ENCODE results near the gene MSANTD3. TPM values are rescaled to one million over a fixed set of nuclear protein-coding genes. Genes with fewer than 3 reads are reported as not detected.

The MSANTD3 gene
- total RNA-seq, 2 experiments from 2014 or later: 8.8 to 9.6 TPM

GRCh38 chr9:100394032-100394695, 32.8 kb upstream of the MSANTD3 start:
- intact Hi-C loops (cut with DNase I, micrococcal nuclease): no loop called here
- Mint-ChIP-seq H3K27me3 (no peaks in the 10 kb centered on the region), H3K4me1 (ENCODE audit: low read depth) (no peaks in the 10 kb centered on the region), H3K36me3 (ENCODE audit: low read depth) (no peaks in the 10 kb centered on the region), H3K9me3 (no peaks in the 10 kb centered on the region), H3K4me3 (no peak overlapping the region), H3K27ac (no peak overlapping the region)
- Histone ChIP-seq H3K27ac (ENCODE audit: low read depth in 1 of 2, low read length in 2 of 2) (no peak overlapping the region), H3K9me3 (ENCODE audit: control insufficient read depth in 1 of 2, insufficient read depth in 1 of 2, low read length in 2 of 2) (peaks cover 0 to 11% of the 10 kb centered on the region in 2 experiments), H3K36me3 (ENCODE audit: insufficient read depth, low read length) (no peaks in the 10 kb centered on the region), H3K4me3 (ENCODE audit: low read length) (no peak overlapping the region), H3K4me1 (ENCODE audit: insufficient read depth, low read length) (no peaks in the 10 kb centered on the region), H3K27me3 (ENCODE audit: control insufficient read depth in 1 of 2, insufficient read depth in 2 of 2, low read length in 2 of 2) (no peaks in the 10 kb centered on the region)
- DNase-seq (no peak), ATAC-seq (ENCODE audit: poor library complexity) (no peak)
- POLR2A ChIA-PET: no interaction called here
- no peak for TF ChIP-seq CTCF (IDR thresholded peaks at IDR 0.05)
- CTCF ChIA-PET: no interaction called here

- Histone ChIP-seq H3K9me3 (ENCODE audit: control insufficient read depth in 1 of 2, insufficient read depth in 1 of 2, low read length in 2 of 2) (peaks cover 0 to 11% of the 10 kb centered on the region in 2 experiments), H3K27ac (ENCODE audit: low read depth in 1 of 2, low read length in 2 of 2) (no peak overlapping the region), H3K36me3 (ENCODE audit: insufficient read depth, low read length) (no peaks in the 10 kb centered on the region), H3K4me3 (ENCODE audit: low read length) (no peak overlapping the region), H3K27me3 (ENCODE audit: control insufficient read depth in 1 of 2, insufficient read depth in 2 of 2, low read length in 2 of 2) (no peaks in the 10 kb centered on the region), H3K4me1 (ENCODE audit: insufficient read depth, low read length) (no peaks in the 10 kb centered on the region)
- Mint-ChIP-seq H3K4me1 (ENCODE audit: low read depth) (no peaks in the 10 kb centered on the region), H3K9me3 (no peaks in the 10 kb centered on the region), H3K36me3 (ENCODE audit: low read depth) (no peaks in the 10 kb centered on the region), H3K27ac (no peak overlapping the region), H3K27me3 (no peaks in the 10 kb centered on the region), H3K4me3 (no peak overlapping the region)
- ChIA-PET CTCF (no interaction called here), POLR2A (no interaction called here)
- no peak for TF ChIP-seq CTCF (IDR thresholded peaks at IDR 0.05)
- intact Hi-C loops (cut with DNase I, micrococcal nuclease): no loop called here
- DNase-seq (no peak), ATAC-seq (ENCODE audit: poor library complexity) (no peak)
These were observed 32.1 kb upstream of the MSANTD3 start for GRCh38 chr9:100394816-100395215.

- no peak overlapping the region for H3K4me3 ChIP-seq (ENCODE audit: low read length)
- no peaks in the 10 kb centered on the region for H3K4me1 ChIP-seq (ENCODE audit: insufficient read depth, low read length)
- H3K27me3 ChIP-seq (ENCODE audit: control insufficient read depth in 1 of 2, insufficient read depth in 2 of 2, low read length in 2 of 2): no peaks in the 10 kb centered on the region
- TF ChIP-seq CTCF (IDR thresholded peaks at IDR 0.05): no peak
- peaks cover 0 to 11% of the 10 kb centered on the region in 2 experiments for H3K9me3 ChIP-seq (ENCODE audit: control insufficient read depth in 1 of 2, insufficient read depth in 1 of 2, low read length in 2 of 2)
- H3K36me3 ChIP-seq (ENCODE audit: insufficient read depth, low read length): no peaks in the 10 kb centered on the region
- no peaks in the 10 kb centered on the region for H3K27me3 Mint-ChIP-seq
- POLR2A ChIA-PET: no interaction called here
- H3K4me1 Mint-ChIP-seq (ENCODE audit: low read depth): no peaks in the 10 kb centered on the region
- CTCF ChIA-PET: interaction anchor here (0.7 kb wide), 1 partner anchor 43 kb away, joined by 3 read pairs; no protein-coding TSS in a partner anchor
- H3K27ac Mint-ChIP-seq: no peak overlapping the region
- DNase-seq (no peak), ATAC-seq (ENCODE audit: poor library complexity) (no peak)
- H3K36me3 Mint-ChIP-seq (ENCODE audit: low read depth): no peaks in the 10 kb centered on the region
- H3K9me3 Mint-ChIP-seq: no peaks in the 10 kb centered on the region
- H3K4me3 Mint-ChIP-seq: no peak overlapping the region
- intact Hi-C loops (cut with DNase I, micrococcal nuclease): no loop called here
- no peak overlapping the region for H3K27ac ChIP-seq (ENCODE audit: low read depth in 1 of 2, low read length in 2 of 2)
These were observed 30.2 kb upstream of the MSANTD3 start for GRCh38 chr9:100396769-100397168.

Measured in CD4-positive, alpha-beta T cell (primary cell).